Karpas-422 (cell line): ENCODE data around the gene ST14. TPM values are rescaled to one million over a fixed set of nuclear protein-coding genes. Genes with fewer than 3 reads are reported as not detected.

Experiments
- DNase-seq: peaks from one replicate; pipeline ENCODE4 v3.0.0-alpha.2; 2015
- H2AFZ ChIP-seq: fragments of 200-600 bp; sonication (generic); 2 replicates; pipeline ENCODE4 v1.6.1; 2014; ENCODE audit warnings: antibody characterized with exemption, low read length, mixed read lengths
- H3K27ac ChIP-seq: fragments of 200-600 bp; sonication (generic); 2 replicates; pipeline ENCODE4 v1.5.1; 2014; ENCODE audit warnings: mild to moderate bottlenecking, low read length, moderate library complexity
- H3K27me3 ChIP-seq: fragments of 200-600 bp; sonication (generic); 2 replicates; pipeline ENCODE4 v1.6.1; 2014; ENCODE audit warnings: low read length, mixed read lengths
- H3K36me3 ChIP-seq: fragments of 200-600 bp; sonication (generic); 2 replicates; pipeline ENCODE4 v1.6.1; 2014; ENCODE audit warnings: low read length, mixed read lengths; ENCODE audit not compliant: insufficient read depth
- H3K4me1 ChIP-seq: fragments of 200-600 bp; sonication (generic); 2 replicates; pipeline ENCODE4 v1.6.1; 2014; ENCODE audit warnings: mild to moderate bottlenecking, low read length, mixed read lengths
- H3K4me2 ChIP-seq: fragments of 200-600 bp; sonication (generic); 2 replicates; pipeline ENCODE4 v1.6.1; 2014; ENCODE audit warnings: low read length, low read depth, mild to moderate bottlenecking; ENCODE audit not compliant: poor library complexity, severe bottlenecking
- H3K4me3 ChIP-seq: fragments of 200-600 bp; sonication (generic); 2 replicates; pipeline ENCODE4 v1.5.1; 2014; ENCODE audit warnings: mild to moderate bottlenecking, antibody characterized with exemption, low read length, mixed read lengths
- H3K79me2 ChIP-seq: fragments of 200-600 bp; sonication (generic); 2 replicates; pipeline ENCODE4 v1.6.1; 2014; ENCODE audit warnings: mild to moderate bottlenecking, low read length, mixed read lengths
- H3K9ac ChIP-seq: fragments of 200-600 bp; sonication (generic); 2 replicates; pipeline ENCODE4 v1.6.0; 2014; ENCODE audit warnings: low read length
- H3K9me2 ChIP-seq: fragments of 200-600 bp; sonication (generic), shearing (Covaris generic); replicated peaks from 2 replicates; pipeline ENCODE4 v1.6.0; 2014; ENCODE audit warnings: mild to moderate bottlenecking, low read length, moderate library complexity; ENCODE audit not compliant: insufficient read depth
- H3K9me3 ChIP-seq: fragments of 300-700, 200-600 bp; sonication (generic); 2 replicates; pipeline ENCODE4 v1.6.1; 2014; ENCODE audit warnings: low read length, mixed read lengths
- H4K20me1 ChIP-seq: fragments of 200-600 bp; sonication (generic); 2 replicates; pipeline ENCODE4 v1.6.1; 2014; ENCODE audit warnings: mild to moderate bottlenecking, antibody characterized with exemption, low read length, low read depth; ENCODE audit not compliant: insufficient read depth
- total RNA-seq: library from RNA; depleted of rRNA; stranded (reverse); fragments of >200 nt; shearing (Covaris generic); gene quantifications from 2 replicates; pipeline ENCODE4 v1.2.3, GENCODE V29; 2014; ENCODE audit warnings: low replicate concordance

The ST14 gene
- total RNA-seq, 1 experiment from 2014 or later, result 0.30 TPM

DNA sequence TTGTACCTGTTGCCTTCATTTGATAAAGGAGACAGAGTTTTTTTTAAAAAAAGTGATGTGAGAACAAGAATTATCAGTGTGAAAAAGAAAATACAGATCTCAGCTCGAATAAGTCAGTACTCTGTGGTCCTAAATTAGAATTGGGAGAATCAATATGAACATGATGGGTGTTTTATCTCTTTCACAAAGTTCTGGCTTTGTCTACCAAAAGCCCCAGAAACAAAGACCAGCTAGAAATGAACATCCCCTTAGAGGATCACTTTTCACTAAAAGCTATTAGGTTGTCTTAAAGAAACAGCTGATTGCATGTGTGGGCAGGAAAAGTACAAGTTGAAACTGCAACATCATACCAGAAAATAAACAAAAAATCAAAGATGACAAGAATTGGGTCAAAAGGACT is 8.4 kb upstream of the ST14 start:
- no peak overlapping the region for H3K9ac ChIP-seq

GRCh38 chr11:130156108-130157022 is 3.2 kb upstream of the ST14 start:
- no peaks in the 10 kb centered on the region for H3K36me3 ChIP-seq
- H3K9me3 ChIP-seq, result no peaks in the 10 kb centered on the region
- no peaks in the 10 kb centered on the region for H3K9me2 ChIP-seq
- H3K4me3 ChIP-seq, result no peak overlapping the region
- H3K79me2 ChIP-seq, result no peaks in the 10 kb centered on the region
- no peaks in the 10 kb centered on the region for H3K27me3 ChIP-seq
- DNase-seq, result no peak
- no peak overlapping the region for H3K9ac ChIP-seq
- no peak overlapping the region for H3K27ac ChIP-seq
- H2AFZ ChIP-seq, result no peak overlapping the region
- no peak overlapping the region for H3K4me2 ChIP-seq
- peaks cover 5% of the 10 kb centered on the region; the same call in 1 of the 2 replicates for H3K4me1 ChIP-seq
- no peaks in the 10 kb centered on the region for H4K20me1 ChIP-seq

More for the DNA sequence above, 8.4 kb upstream of the ST14 start:
- no peaks in the 10 kb centered on the region for H3K4me1 ChIP-seq
- no peaks in the 10 kb centered on the region for H3K9me3 ChIP-seq
- H3K9me2 ChIP-seq, result no peaks in the 10 kb centered on the region
- H3K36me3 ChIP-seq, result no peaks in the 10 kb centered on the region
- no peak overlapping the region for H3K4me2 ChIP-seq
- H4K20me1 ChIP-seq, result no peaks in the 10 kb centered on the region
- H3K27ac ChIP-seq, result no peak overlapping the region
- H2AFZ ChIP-seq, result no peak overlapping the region
- no peaks in the 10 kb centered on the region for H3K79me2 ChIP-seq
- no peak overlapping the region for H3K4me3 ChIP-seq
- H3K27me3 ChIP-seq, result no peaks in the 10 kb centered on the region
- DNase-seq, result no peak

GRCh38 chr11:130157101-130157500 is 2.5 kb upstream of the ST14 start:
- Histone ChIP-seq H3K79me2 (no peaks in the 10 kb centered on the region), H2AFZ (no peak overlapping the region), H3K9ac (no peak overlapping the region), H4K20me1 (no peaks in the 10 kb centered on the region), H3K36me3 (no peaks in the 10 kb centered on the region), H3K4me2 (no peak overlapping the region), H3K9me2 (no peaks in the 10 kb centered on the region), H3K4me3 (no peak overlapping the region), H3K4me1 (peaks cover 5% of the 10 kb centered on the region; the same call in 1 of the 2 replicates), H3K27me3 (no peaks in the 10 kb centered on the region), H3K9me3 (no peaks in the 10 kb centered on the region), H3K27ac (no peak overlapping the region)
- DNase-seq, result no peak

DNA sequence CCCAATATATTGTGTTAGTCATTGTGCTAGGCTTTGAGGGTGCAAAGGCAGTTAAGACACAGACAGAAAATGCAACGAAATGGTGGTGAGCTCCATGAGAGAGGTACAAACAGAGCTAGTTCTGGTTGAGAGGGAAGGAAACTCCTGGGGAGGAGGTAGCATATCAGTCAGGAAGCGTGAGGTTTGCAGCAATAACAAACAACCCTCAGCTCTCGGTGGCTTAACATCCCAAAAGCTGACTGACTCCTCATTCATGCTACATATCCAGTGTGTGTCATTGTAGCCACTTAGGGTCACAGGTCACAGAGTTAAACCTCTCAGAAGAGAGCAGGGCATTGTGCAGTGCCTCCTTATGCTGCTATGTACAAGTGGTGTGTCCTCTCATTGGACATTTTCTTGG is 1.7 kb upstream of the ST14 start:
- Histone ChIP-seq H3K79me2 (no peaks in the 10 kb centered on the region), H2AFZ (no peak overlapping the region), H3K27me3 (no peaks in the 10 kb centered on the region), H3K4me3 (no peak overlapping the region), H4K20me1 (no peaks in the 10 kb centered on the region), H3K36me3 (no peaks in the 10 kb centered on the region), H3K9ac (no peak overlapping the region), H3K27ac (no peak overlapping the region), H3K4me1 (peaks cover 5% of the 10 kb centered on the region; the same call in 1 of the 2 replicates), H3K9me2 (no peaks in the 10 kb centered on the region), H3K4me2 (no peak overlapping the region), H3K9me3 (no peaks in the 10 kb centered on the region)
- no peak for DNase-seq

DNA sequence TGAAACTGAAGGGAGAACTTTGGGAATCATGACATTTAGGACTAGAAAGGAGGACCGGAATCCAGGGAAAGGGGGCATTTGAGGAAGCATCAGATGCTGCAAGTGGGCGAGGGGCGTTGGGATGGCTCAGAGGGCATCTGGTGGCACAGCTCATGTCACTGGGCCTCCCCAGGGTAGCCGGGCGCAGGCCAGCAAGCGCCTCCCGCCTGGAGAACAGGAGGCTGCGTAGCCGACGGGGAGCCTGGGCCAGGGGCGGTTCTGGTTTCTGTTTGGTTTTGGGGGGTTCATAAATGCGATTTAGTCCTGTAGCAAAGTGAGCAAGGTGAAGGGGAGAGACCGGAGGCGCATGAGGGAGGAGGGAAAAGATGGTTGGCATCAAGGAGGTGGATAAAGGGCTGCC is 443 bp upstream of the ST14 start:
- Histone ChIP-seq H2AFZ (no peak overlapping the region), H3K4me3 (no peak overlapping the region)

GRCh38 chr11:130160498-130161155 is 1.0 kb downstream of the ST14 start:
- no peak for DNase-seq
- peak overlapping the region; percentile 19 for H3K4me2 ChIP-seq
- no peak overlapping the region for H3K9ac ChIP-seq
- no peaks in the 10 kb centered on the region for H4K20me1 ChIP-seq
- H3K36me3 ChIP-seq, result no peaks in the 10 kb centered on the region
- no peak overlapping the region for H3K4me3 ChIP-seq
- H3K9me2 ChIP-seq, result no peaks in the 10 kb centered on the region
- H3K79me2 ChIP-seq, result no peaks in the 10 kb centered on the region
- H3K27ac ChIP-seq, result no peak overlapping the region
- H2AFZ ChIP-seq, result no peak overlapping the region; the same call in 1 of the 2 replicates
- no peaks in the 10 kb centered on the region for H3K9me3 ChIP-seq
- H3K27me3 ChIP-seq, result no peaks in the 10 kb centered on the region
- H3K4me1 ChIP-seq, result peaks cover 5% of the 10 kb centered on the region; the same call in 1 of the 2 replicates

More for the DNA sequence above, 443 bp upstream of the ST14 start:
- Histone ChIP-seq H3K27me3 (no peaks in the 10 kb centered on the region), H3K9ac (no peak overlapping the region), H3K4me2 (no peak overlapping the region), H3K4me1 (peaks cover 5% of the 10 kb centered on the region; the same call in 1 of the 2 replicates), H3K9me3 (no peaks in the 10 kb centered on the region), H3K27ac (no peak overlapping the region), H3K9me2 (no peaks in the 10 kb centered on the region), H4K20me1 (no peaks in the 10 kb centered on the region), H3K79me2 (no peaks in the 10 kb centered on the region), H3K36me3 (no peaks in the 10 kb centered on the region)
- DNase-seq, result no peak

- no peaks in the 10 kb centered on the region for H3K9me3 ChIP-seq
- H2AFZ ChIP-seq, result no peak overlapping the region
- no peaks in the 10 kb centered on the region for H3K36me3 ChIP-seq
- H4K20me1 ChIP-seq, result no peaks in the 10 kb centered on the region
- peaks cover 5% of the 10 kb centered on the region; the same call in 1 of the 2 replicates for H3K4me1 ChIP-seq
- no peak overlapping the region for H3K27ac ChIP-seq
- H3K9ac ChIP-seq, result no peak overlapping the region
- DNase-seq, result no peak
- no peaks in the 10 kb centered on the region for H3K27me3 ChIP-seq
- no peaks in the 10 kb centered on the region for H3K9me2 ChIP-seq
- no peak overlapping the region for H3K4me3 ChIP-seq
- no peaks in the 10 kb centered on the region for H3K79me2 ChIP-seq
- no peak overlapping the region for H3K4me2 ChIP-seq
Observed at GRCh38 chr11:130161441-130162145, 2.0 kb downstream of the ST14 start.

GRCh38 chr11:130162733-130163132 is 3.2 kb downstream of the ST14 start:
- Histone ChIP-seq H3K9me3 (no peaks in the 10 kb centered on the region), H3K36me3 (no peaks in the 10 kb centered on the region), H3K9me2 (no peaks in the 10 kb centered on the region), H3K4me3 (no peak overlapping the region), H3K79me2 (no peaks in the 10 kb centered on the region), H3K4me2 (no peak overlapping the region), H3K9ac (no peak overlapping the region), H3K27me3 (no peaks in the 10 kb centered on the region), H3K4me1 (peaks cover 5% of the 10 kb centered on the region; the same call in 1 of the 2 replicates), H2AFZ (no peak overlapping the region), H4K20me1 (no peaks in the 10 kb centered on the region), H3K27ac (no peak overlapping the region)
- no peak for DNase-seq
